Ascending aorta (tissue), 2 donors: ENCODE measurements around the gene TDRKH. TPM values are rescaled to one million over a fixed set of nuclear protein-coding genes. Genes with fewer than 3 reads are reported as not detected.

Experiments
- DNase-seq, 2 donors: peaks; one replicate each; pipeline ENCODE4 v3.0.0-alpha.2; 2019; ENCODE audit warnings: low spot score in 2 of 2
- H3K27ac ChIP-seq, 2 donors: fragments of 200-600 bp; sonication (generic); one replicate each; pipeline ENCODE4 v1.5.1; 2016 to 2017; ENCODE audit warnings: mild to moderate bottlenecking in 1 of 2
- H3K27me3 ChIP-seq: fragments of 200-600 bp; sonication (generic); one replicate; pipeline ENCODE4 v1.5.1; 2017
- H3K36me3 ChIP-seq, 2 donors: fragments of 200-600 bp; sonication (generic); one replicate each; pipeline ENCODE4 v1.5.1; 2016
- H3K4me1 ChIP-seq, 2 donors: fragments of 200-600 bp; sonication (generic); one replicate each; pipeline ENCODE4 v1.5.1; 2016 to 2017; ENCODE audit warnings: mild to moderate bottlenecking in 1 of 2
- H3K4me3 ChIP-seq, 2 donors: fragments of 200-600 bp; sonication (generic); one replicate each; pipeline ENCODE4 v1.5.1; 2016 to 2017; ENCODE audit warnings: mild to moderate bottlenecking in 1 of 2
- H3K9me3 ChIP-seq, 2 donors: fragments of 200-600 bp; sonication (generic); one replicate each; pipeline ENCODE4 v1.5.1; 2016
- CTCF ChIP-seq, 3 experiments: fragments of 200-600 bp in 2 of 3; fragments of 450-650 bp in 1 of 3; sonication (generic) in 2 of 3; IDR thresholded peaks; one replicate each; pipeline ENCODE4 v1.5.1; 2016 to 2019; ENCODE audit warnings: antibody characterized with exemption in 3 of 3, mild to moderate bottlenecking in 1 of 3, moderate library complexity in 1 of 3
- intact Hi-C: fragments of 100-400 bp; cut with DNase I; formaldehyde crosslinking; loops from one replicate; pipeline ENCODE4 v1.15.1; 2023
- total RNA-seq: library from RNA; depleted of rRNA; stranded (reverse); fragments of >200 nt; gene quantifications from one replicate; pipeline ENCODE4 v1.1.0, GENCODE V29; 2016

TDRKH gene
- total RNA-seq, 1 donor from 2014 or later, result 1.5 TPM

- Histone ChIP-seq H3K36me3 (no peaks in the 10 kb centered on the region), H3K9me3 (no peaks in the 10 kb centered on the region), H3K27ac (no peak overlapping the region), H3K27me3 (no peaks in the 10 kb centered on the region), H3K4me1 (no peaks in the 10 kb centered on the region), H3K4me3 (no peak overlapping the region)
- TF ChIP-seq CTCF (IDR thresholded peaks at IDR 0.05), result no peak
- no peak for DNase-seq
- intact Hi-C loops, result no loop called here
Observed at GRCh38 chr1:151799179-151800022, 9.1 kb upstream of the TDRKH start.

GRCh38 chr1:151798571-151798970 lies 8.3 kb upstream of the TDRKH start:
- H3K27me3 ChIP-seq, result no peaks in the 10 kb centered on the region
- intact Hi-C loops, result no loop called here
- TF ChIP-seq CTCF (IDR thresholded peaks at IDR 0.05), result no peak
- H3K9me3 ChIP-seq, result no peaks in the 10 kb centered on the region
- no peaks in the 10 kb centered on the region for H3K4me1 ChIP-seq
- DNase-seq, result no peak
- no peak overlapping the region for H3K4me3 ChIP-seq
- H3K36me3 ChIP-seq, result no peaks in the 10 kb centered on the region
- no peak overlapping the region for H3K27ac ChIP-seq

- DNase-seq, result no peak
- H3K4me1 ChIP-seq, result no peaks in the 10 kb centered on the region
- H3K27ac ChIP-seq, result peak overlapping the region; percentile 20 to 56
- H3K27me3 ChIP-seq, result no peaks in the 10 kb centered on the region
- TF ChIP-seq CTCF (IDR thresholded peaks at IDR 0.05), result no peak
- no peaks in the 10 kb centered on the region for H3K36me3 ChIP-seq
- H3K9me3 ChIP-seq, result no peaks in the 10 kb centered on the region
- intact Hi-C loops, result no loop called here
- peak overlapping the region; percentile 63 to 92 for H3K4me3 ChIP-seq
Observed at GRCh38 chr1:151790940-151791651, 796 bp upstream of the TDRKH start.

- intact Hi-C loops, result no loop called here
Observed at GRCh38 chr1:151787689-151788088, 2.6 kb downstream of the TDRKH start.

GRCh38 chr1:151783796-151784195 lies 6.5 kb downstream of the TDRKH start:
- Histone ChIP-seq H3K27ac (no peak overlapping the region), H3K4me3 (no peak overlapping the region), H3K4me1 (no peaks in the 10 kb centered on the region), H3K9me3 (no peaks in the 10 kb centered on the region), H3K36me3 (peaks cover 0 to 11% of the 10 kb centered on the region in 2 donors), H3K27me3 (no peaks in the 10 kb centered on the region)
- no peak for DNase-seq
- TF ChIP-seq CTCF (IDR thresholded peaks at IDR 0.05), result no peak
- intact Hi-C loops, result no loop called here

More at GRCh38 chr1:151787689-151788088, 2.6 kb downstream of the TDRKH start:
- Histone ChIP-seq H3K27ac (no peak overlapping the region), H3K4me3 (no peak overlapping the region), H3K4me1 (no peaks in the 10 kb centered on the region), H3K27me3 (no peaks in the 10 kb centered on the region), H3K36me3 (no peaks in the 10 kb centered on the region), H3K9me3 (no peaks in the 10 kb centered on the region)
- TF ChIP-seq CTCF (IDR thresholded peaks at IDR 0.05), result no peak
- DNase-seq, result no peak
